Measurements from ENCODE around the gene SLIT3. TPM values are rescaled to one million over a fixed set of nuclear protein-coding genes. Genes with fewer than 3 reads are reported as not detected.

Gene SLIT3
- total RNA-seq, 1 experiment from 2014 or later = not detected

DNA sequence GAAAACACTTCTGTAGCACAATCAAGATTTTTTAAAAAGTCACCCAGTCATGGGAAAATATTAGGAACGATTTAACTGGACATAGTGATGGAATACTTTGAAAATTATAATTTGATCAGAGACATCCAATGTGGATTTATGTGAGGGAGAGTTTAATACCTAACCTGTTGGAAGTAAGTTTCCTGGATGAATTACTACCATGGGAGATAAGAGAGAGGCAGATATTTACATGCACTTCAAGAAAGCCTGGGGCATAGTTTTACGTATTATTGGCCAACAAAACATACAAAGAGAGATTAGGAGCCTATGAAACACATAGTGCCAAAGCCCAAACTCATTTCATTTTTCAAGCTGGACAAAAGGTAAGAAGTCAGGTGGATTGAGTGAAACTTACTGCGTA lies 336.8 kb downstream of the SLIT3 start:
- H2AFZ ChIP-seq = no peak overlapping the region
- H3F3A ChIP-seq (ENCODE audit: insufficient read depth, low read depth) = no peaks in the 10 kb centered on the region
- BruUV-seq (replicated peaks) = no TSS peak
- no peak overlapping the region for H3K27ac ChIP-seq
- ChIA-PET CTCF (no interaction called here), POLR2A (ENCODE audit: unreplicated experiment) (no interaction called here)
- H3K4me1 ChIP-seq (replicated peaks; ENCODE audit: insufficient read depth) = no peaks in the 10 kb centered on the region
- no peaks in the 10 kb centered on the region for H3K9me2 ChIP-seq (ENCODE audit: insufficient read depth)
- H4K20me1 ChIP-seq (ENCODE audit: insufficient read depth) = no peaks in the 10 kb centered on the region
- no peak for TF ChIP-seq CTCF (conservative IDR thresholded peaks at IDR 0.05)
- no peak for TF ChIP-seq EZH2 (IDR thresholded peaks at IDR 0.05; ENCODE audit: low read depth)
- no peak for DNase-seq
- H3K79me2 ChIP-seq (ENCODE audit: low read depth) = no peaks in the 10 kb centered on the region
- H3K4me3 ChIP-seq = no peak overlapping the region
- no peaks in the 10 kb centered on the region for H3K36me3 ChIP-seq (ENCODE audit: low read depth)
- H3K27me3 ChIP-seq (ENCODE audit: insufficient read depth, low read depth) = peaks cover 37% of the 10 kb centered on the region
- H3K4me2 ChIP-seq = no peak overlapping the region
- intact Hi-C loops (cut with micrococcal nuclease; ENCODE audit: unreplicated experiment) = no loop called here
- no peaks in the 10 kb centered on the region for H3K9me3 ChIP-seq (ENCODE audit: insufficient read depth, low read depth)

DNA sequence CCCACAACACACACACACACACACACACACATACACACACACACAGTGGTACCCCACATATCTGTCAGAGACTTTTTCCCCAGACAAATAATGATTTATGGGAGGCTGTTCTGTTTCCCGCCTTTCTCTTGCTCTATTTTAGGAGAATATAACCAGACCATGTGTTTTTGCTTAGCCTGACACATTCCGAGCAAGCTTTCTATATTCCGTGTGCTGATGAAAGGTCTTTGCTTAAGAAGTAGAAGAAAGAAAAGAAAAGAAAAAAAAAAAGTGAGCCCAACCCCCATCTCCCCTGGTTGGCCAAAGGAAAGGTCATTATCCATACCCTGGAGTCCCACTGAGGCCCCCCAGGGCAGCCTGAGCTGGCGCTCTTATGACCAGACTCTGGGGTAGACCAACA lies 338.6 kb downstream of the SLIT3 start:
- intact Hi-C loops (cut with micrococcal nuclease; ENCODE audit: unreplicated experiment) = no loop called here
- no peaks in the 10 kb centered on the region for H3K36me3 ChIP-seq (ENCODE audit: low read depth)
- no peak overlapping the region for H3K27ac ChIP-seq
- H4K20me1 ChIP-seq (ENCODE audit: insufficient read depth) = no peaks in the 10 kb centered on the region
- no peak for DNase-seq
- BruUV-seq (replicated peaks) = no TSS peak
- H3F3A ChIP-seq (ENCODE audit: insufficient read depth, low read depth) = no peaks in the 10 kb centered on the region
- no peak overlapping the region for H3K4me2 ChIP-seq
- no peaks in the 10 kb centered on the region for H3K9me3 ChIP-seq (ENCODE audit: insufficient read depth, low read depth)
- no peaks in the 10 kb centered on the region for H3K9me2 ChIP-seq (ENCODE audit: insufficient read depth)
- no peaks in the 10 kb centered on the region for H3K4me1 ChIP-seq (replicated peaks; ENCODE audit: insufficient read depth)
- ChIA-PET POLR2A (ENCODE audit: unreplicated experiment) (no interaction called here), CTCF (no interaction called here)
- no peaks in the 10 kb centered on the region for H3K79me2 ChIP-seq (ENCODE audit: low read depth)
- peaks cover 24% of the 10 kb centered on the region; the same call in 1 of the 2 replicates for H3K27me3 ChIP-seq (ENCODE audit: insufficient read depth, low read depth)
- H3K4me3 ChIP-seq = no peak overlapping the region
- no peak overlapping the region for H2AFZ ChIP-seq
- no peak for TF ChIP-seq CTCF (conservative IDR thresholded peaks at IDR 0.05)
- TF ChIP-seq EZH2 (IDR thresholded peaks at IDR 0.05; ENCODE audit: low read depth) = no peak

GRCh38 chr5:168961681-168962080 lies 339.3 kb downstream of the SLIT3 start:
- TF ChIP-seq CTCF (conservative IDR thresholded peaks at IDR 0.05) = no peak
- TF ChIP-seq EZH2 (IDR thresholded peaks at IDR 0.05; ENCODE audit: low read depth) = no peak
- intact Hi-C loops (cut with micrococcal nuclease; ENCODE audit: unreplicated experiment) = no loop called here
- Histone ChIP-seq H4K20me1 (ENCODE audit: insufficient read depth) (no peaks in the 10 kb centered on the region), H3K27ac (no peak overlapping the region), H3K4me3 (no peak overlapping the region), H3K27me3 (ENCODE audit: insufficient read depth, low read depth) (peaks cover 22% of the 10 kb centered on the region; the same call in 1 of the 2 replicates), H3K4me2 (no peak overlapping the region), H3K36me3 (ENCODE audit: low read depth) (no peaks in the 10 kb centered on the region), H3K9me3 (ENCODE audit: insufficient read depth, low read depth) (no peaks in the 10 kb centered on the region), H3K79me2 (ENCODE audit: low read depth) (no peaks in the 10 kb centered on the region), H3K9me2 (ENCODE audit: insufficient read depth) (no peaks in the 10 kb centered on the region), H2AFZ (no peak overlapping the region), H3F3A (ENCODE audit: insufficient read depth, low read depth) (no peaks in the 10 kb centered on the region), H3K4me1 (replicated peaks; ENCODE audit: insufficient read depth) (no peaks in the 10 kb centered on the region)
- ChIA-PET CTCF (no interaction called here), POLR2A (ENCODE audit: unreplicated experiment) (no interaction called here)
- DNase-seq = no peak
- BruUV-seq (replicated peaks) = no TSS peak

Data from PC-9 (cell line).